ENCODE data around the gene SH2D1B.

SH2D1B gene

DNA sequence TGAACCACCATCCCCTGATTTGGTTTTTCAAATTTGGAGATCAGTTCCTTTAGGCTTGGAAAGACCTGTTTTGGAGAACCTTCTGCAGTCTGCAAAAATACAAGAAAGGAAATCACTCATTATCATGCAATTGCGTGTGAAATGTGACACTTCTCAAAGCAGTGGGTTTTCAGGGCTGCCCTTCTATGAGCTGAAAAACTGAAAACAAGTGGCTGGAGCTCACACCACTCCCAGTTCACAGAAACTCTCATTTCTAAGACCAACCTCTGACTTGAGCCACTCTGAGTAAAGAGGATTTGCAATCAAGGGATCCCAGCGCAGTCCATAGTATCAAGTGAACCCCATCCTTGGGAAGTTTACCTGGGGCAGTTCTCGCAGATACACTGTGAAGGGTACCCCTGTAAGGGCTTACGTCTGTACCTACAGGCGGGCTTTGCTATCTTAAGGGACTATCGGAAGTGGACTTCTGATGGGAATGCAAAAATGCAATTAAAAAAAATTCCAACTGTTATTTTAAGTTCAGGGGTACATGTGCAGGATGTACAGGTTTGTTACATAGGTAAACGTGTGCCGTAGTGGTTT lies 12.8 kb downstream of the SH2D1B start:
- DNase-seq (ENCODE audit: low read depth, low spot score) = peak; percentile 31

DNA sequence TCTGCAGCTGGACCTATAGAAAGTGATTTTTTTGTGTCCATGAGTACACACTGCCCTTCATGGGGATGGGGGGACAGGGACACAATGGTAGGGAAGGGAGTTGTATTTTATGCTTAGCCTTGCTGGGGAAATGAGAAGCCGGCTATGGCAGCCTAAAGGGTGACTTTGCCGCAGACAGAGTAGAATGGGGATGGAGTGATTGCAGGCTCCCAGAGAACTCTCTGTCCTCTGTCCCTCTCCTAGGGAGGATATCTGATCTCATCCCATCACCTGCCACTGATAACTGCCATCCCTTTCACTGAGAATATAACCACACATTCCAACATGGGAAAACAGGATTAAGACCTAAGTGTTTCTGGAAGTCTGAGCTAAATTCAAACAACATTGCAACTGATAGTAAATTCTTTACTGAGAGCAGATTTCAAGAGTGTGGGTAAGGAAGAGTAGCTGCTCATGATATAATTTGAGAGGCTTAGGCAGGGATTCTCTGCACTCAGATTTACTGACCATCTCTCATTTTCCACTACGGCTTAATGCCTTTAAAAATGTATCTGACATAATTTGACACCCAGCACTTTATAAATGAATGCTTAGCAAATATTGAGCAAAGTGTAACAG lies 13.9 kb downstream of the SH2D1B start:
- DNase-seq (ENCODE audit: low read depth, low spot score) = no peak

DNA sequence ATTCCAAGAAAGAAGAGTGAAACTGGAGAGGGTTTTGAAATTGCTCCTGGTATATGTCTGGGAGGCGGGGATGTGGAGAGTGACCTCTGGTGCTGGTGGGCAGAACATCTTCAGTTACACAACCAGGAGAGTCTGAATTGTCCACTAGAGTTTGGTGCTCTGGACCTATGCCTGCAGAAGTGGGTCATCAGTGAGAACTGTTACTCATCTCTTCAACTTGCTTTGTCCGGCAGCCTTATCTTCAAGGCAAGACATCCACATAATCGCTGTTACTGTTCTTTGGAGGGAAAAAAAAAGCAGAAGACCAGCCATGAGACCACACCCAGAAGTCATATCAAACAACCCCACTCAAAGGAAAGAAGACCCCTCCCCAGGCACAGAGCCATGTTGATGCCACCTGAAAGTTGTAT lies 14.9 kb downstream of the SH2D1B start:
- DNase-seq (ENCODE audit: low read depth, low spot score) = no peak

DNA sequence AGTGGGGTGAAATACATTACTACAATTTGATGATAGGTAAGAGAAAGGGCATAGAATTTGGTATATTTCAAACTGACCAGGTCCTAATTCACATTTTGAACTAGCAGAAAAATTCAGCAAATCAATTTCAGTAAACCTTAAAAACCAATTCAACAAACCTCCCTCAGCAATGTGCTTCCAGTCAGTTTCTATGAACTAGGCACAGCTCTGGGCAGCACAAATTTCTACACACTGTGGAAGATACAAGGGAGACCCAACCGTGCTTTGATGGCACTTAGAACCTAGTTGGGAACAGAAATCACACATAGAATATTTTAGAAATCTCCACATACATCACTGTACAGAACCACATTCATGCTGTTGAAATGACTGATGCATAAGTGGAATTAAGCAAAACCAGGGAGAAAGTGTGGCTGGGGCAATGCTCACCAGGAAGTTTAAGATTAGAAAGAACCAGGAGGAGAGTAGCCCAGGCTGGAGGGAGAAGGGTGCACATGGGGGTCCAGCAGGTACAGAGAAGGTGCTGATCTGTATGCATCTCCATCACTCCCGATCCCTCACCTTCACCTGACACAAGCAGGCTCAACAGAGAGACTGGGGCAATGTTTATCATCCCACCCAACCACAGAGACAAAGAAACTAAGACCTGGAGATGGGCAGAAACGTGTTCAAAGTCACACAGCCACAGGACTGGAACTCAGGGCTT lies 15.6 kb downstream of the SH2D1B start:
- DNase-seq (ENCODE audit: low read depth, low spot score) = no peak

DNA sequence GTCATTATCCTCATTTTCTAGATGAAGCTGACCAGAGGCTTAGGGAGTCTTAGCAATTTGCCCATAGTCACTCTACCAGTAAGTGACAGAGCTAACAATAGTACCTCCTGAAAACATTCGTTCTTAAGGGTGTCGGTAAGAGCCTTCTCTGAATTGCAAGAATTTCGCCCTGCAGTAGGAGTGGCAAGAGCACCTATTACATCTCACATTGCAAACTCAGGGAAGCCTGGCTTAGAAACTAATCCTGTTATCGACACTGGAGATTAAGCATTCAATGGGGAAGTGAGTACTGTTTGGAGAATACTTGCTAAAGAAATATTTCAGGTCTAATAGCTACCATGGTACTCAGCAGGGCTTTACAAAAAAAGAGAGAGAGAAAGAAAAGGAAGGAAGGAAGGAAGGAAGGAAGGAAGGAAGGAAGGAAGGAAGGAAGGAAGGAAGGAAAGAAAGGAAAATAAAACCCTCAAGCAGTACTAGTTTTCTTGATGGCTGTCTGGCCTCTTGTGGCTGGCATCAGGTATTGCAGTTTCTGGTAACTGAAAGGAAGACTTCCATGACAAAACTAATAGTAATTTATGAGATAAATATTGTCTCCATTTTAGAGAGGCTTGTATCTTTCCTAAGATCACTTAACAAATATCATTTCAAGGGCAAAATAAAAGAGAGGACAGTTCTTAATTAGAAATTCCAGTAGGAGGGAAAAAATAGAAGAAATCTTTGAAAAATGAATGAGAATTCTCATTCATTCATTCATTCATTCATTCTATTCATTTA lies 20.0 kb downstream of the SH2D1B start:
- peak; percentile 61 for DNase-seq (ENCODE audit: low read depth, low spot score)

DNA sequence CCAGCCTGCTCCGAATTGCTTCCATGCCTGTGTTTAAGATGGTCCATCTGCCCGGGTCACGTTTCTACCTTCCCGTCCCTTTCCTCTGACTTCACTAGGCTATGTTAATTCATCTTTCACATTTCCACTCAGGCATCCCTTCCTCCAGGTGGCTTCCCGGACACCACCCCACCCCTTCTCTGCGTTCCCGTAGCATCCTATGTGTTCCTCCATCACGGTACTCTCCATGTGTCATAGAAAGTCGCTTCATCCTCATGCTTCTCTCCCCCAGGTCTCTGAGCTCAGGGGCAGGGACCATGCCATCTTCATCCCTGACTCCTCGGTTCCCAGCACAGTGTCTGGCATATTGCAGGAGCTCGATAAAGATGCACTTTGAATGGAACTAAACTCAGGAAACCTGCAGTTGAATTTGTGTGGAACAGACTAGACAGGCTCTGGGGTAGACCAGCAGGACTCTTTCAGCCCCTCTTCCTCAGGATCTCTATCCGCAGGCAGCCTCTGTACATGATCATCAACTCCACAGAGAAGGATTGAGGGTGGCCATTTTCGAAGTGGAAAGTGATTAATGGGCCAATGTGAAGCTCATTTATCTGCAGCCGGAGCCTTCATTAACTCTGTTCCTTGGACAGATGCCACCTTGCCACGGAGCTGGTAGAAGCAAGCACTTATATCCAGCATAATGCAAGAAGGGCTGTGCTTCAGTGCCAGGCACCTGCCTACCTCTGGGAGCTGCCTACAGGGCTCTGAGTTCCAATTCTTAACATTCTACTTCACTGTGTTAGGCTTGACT lies 21.3 kb downstream of the SH2D1B start:
- no peak for DNase-seq (ENCODE audit: low read depth, low spot score)

DNA sequence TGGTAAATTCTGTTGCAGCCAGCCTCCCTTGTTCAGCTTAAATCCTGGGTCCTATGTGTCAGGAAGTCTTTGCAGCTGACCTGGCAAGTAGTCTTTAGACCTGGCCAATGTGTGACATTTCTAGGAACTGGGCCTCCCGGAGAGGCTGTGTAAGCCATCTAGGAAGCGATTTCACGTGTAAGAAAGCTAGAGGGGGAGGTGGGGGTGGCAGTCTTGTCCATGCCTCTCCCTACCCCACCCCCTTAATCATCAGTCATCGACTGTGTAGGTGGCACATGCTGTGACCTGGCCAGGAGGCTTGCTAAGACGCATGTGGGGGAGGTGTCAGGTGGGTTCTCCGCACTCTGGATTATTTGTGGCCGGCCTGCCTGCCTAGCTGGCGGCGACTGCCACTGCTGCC lies 22.0 kb downstream of the SH2D1B start:
- no peak for DNase-seq (ENCODE audit: low read depth, low spot score)

DNA sequence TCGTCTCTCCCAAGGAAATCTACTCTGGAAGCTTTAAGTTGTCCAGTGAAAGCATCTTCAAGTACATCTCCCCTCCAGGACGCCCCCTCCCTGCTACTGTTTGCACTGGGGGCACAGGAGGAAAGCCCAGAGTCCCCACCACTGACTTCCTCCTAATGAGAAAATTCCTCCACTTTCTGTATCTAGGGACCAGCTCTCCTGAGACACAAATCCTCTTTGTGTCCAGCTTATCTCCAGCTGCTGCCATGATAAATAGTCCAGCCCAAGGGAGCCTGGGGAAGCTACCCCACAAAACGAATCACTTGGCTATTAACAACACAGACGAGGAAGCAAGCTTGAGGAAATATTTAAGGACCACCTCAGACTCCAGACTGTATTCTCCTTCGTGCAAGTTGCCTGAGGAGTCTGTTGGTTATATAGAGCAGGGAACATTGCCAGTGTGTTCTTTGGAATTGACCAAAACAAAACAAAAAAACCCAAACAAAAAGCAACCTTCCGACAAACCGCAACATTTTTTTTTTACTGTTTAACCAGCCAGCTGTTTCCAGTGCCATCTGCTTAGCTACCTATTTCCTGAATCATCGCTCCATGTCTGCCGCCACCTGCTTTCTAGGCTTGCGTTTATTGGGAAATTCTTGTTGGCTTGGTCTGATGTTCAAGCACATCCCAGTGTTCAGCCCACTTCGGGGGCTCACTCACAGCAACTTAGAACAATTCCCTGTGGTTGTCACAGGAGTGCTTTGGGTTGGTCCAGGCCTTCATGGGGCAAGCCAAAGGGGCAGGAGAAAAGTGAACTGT lies 22.7 kb downstream of the SH2D1B start:
- DNase-seq (ENCODE audit: low read depth, low spot score) = peak; percentile 62

DNA sequence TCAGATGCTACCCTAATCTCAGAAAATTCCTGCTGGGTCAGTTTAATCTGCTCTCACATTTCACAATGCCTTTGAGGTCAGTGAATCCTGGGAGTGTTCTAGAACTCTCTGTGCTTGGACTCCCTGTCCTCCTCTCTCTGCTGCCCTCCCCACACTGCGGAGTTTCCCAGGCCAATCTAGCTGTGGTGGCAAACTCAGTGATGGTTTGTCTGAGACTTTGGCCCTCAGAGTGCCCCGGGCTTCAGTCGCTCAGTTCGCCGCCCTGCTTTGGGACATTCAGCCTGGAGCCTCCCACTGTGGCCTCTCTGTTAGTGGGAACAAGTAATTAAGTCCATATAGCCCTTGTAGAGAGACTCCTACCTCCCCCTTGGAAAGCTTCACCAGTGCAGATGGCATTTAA lies 23.3 kb downstream of the SH2D1B start:
- no peak for DNase-seq (ENCODE audit: low read depth, low spot score)

DNA sequence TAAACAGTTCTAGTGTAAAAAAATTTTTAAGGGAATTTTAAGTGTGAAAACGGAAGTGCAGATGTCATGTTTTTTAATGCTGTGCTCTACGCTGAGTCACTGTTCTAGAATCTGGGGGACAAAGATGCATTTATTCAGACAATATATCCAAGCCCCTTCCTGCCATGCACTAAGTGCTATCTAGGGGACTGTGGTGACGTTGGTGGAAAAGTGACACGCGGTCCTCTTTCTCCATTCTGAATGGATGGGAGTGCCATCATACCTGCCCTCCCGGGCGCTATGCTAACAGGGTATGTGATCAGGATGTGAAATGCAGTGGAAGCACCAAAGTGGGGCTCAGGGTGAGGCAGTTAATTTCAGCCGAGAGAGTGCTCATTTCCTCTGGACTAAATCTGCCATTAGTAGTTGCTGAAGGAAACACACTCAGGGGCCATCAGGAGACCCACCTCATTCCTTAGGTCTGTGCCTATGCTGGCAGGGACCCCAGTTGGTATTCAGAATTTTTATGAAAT lies 23.8 kb downstream of the SH2D1B start:
- no peak for DNase-seq (ENCODE audit: low read depth, low spot score)

DNA sequence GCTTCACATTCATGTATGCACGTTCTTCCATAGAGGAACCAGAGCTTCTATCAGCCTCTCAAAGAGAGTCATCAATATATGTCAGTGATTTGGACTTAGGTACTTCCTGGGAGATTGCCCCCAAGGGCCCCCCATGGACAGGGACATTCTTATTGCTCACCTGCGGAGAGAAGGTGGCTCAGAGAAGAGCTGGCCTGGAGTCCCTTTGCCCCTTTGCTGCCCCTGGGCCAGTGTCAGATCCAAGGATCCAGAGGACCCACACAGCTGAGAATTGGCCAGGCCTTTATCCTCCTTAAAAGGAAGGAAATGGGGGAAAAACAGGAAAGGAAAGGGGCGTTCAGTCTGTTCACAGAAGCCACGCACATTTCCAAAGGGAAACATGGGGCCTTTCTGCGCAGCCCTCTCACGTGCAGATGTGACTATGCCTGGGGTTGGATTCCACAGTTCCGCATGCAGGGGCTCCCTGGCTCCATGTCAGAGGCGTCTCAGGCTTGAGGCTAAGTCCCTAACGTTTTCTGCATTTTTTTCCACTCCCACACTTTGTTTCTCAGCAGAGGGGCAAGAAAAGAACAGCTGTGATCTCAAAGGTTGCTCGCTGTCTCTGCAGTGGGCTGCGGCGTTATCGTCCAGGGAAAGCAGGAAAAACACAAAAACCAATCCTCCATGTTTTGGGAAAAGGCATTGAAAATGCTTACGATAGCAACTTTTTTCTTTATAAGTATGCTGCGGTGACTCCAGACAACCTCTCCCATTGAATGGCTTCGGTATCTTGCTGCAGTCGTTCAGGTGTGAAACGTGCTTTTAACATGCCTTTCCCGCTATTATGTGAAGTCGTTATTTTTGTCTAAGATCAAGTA lies 24.5 kb downstream of the SH2D1B start:
- no peak for DNase-seq (ENCODE audit: low read depth, low spot score)

DNA sequence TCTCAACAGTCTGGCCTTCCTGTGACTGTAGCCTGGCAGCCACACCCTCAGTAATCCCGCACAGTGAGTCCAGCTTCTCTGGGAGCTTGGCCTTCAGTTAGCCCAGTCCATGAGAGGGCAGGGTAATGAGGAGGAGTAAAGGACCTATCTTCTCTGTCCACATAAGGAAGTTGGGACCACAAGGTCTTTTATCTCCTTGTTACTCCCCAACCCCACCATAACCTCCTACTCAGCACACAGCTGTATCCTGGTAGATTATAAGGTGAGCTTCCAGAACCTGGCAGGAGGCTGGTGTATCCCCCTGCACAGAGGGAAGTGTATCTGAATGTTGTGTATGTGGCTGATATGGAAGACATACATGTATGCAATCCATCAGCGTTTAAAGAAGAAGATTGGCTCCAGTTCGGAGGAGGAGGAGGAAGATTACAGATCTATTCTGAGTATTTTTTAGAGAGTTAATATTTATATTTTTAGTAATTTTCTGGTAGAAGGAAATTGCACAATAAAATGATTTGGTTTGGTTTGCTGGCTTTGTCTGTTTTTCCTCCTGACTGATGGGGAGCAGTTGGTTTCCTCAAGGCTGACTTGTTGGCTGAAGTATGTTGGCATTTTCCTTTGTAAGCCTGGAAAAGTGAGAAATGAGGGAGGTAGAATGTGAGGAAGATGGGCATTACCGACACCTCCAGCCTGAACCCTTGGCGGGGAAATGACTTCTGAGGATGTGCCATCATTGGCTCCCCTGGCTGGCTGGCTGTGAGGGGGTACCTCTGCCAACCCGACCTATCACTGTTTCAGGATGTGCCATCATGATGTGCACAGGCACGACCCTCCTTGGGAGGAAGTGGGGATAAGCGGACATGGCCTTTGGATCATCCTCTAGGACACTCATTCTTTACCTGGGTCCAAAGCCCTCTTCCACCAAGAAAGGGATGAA lies 25.4 kb downstream of the SH2D1B start:
- DNase-seq (ENCODE audit: low read depth, low spot score) = no peak

DNA sequence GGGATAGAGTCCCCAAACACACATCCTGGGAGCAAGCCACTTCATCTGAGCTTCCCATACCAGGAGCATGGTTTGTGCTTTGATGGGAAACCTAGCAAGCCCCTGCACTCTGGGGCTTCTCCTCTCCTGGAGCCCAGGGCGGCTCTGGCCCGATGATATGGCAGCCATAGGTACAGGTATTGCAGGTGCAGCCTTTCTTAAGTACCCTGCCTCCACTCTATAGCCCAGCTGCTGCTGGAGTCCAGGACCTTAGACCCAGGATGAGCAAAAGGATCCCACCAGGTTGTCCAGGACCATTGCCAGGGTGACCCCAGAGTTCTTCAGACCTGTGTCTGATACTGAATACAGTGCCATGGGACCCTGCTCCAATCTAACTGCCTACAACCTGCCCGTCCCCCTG lies 26.2 kb downstream of the SH2D1B start:
- no peak for DNase-seq (ENCODE audit: low read depth, low spot score)

DNA sequence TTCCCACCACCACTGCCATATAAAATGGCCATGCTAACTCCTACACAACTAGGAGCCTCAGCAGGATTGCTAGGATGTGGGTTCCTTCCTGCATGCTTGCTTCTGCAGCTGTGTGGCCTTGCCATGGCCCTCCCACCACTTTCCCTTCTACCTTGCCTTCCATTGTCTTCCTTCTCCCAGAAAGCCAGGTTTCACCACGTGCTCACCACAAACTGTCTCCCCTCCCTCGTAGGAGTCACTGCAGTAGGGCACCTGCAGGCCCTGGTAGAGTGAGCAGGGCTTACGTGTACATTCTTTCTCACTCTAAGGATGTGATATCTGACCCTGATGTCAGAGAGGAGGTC lies 26.7 kb downstream of the SH2D1B start:
- DNase-seq (ENCODE audit: low read depth, low spot score) = no peak

DNA sequence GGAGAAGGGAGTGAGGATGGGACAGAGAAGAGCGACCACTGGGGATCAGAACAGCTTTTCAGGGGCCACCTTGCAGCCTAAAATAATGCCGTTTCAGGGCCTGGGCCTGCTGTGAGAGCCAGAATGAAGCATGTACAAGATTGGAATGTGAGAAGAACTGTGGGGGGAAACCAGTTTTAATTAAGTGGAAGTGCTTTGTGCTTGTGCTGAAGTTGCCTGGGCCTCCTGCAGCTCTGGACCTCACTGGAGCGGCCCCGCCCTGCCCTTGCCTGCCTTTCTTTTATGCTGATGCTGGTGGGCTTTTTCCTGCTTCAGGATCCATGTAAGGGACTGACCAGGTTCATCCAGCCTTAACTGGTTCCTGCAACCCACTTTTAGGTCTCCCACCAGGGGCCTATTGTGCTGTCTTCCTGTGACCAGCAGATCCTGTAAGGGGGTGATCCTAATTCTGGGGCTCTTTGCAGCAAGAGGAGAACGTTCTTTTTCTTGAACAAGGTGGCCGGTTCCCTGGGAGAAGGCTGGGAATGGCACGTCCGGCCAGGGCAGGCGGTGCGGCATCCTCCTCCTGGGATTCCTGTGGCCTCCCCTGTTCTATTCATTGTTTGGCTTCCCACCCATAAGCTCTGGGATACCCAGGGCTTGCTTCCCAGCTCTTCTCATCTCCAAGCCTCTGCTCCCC lies 27.2 kb downstream of the SH2D1B start:
- peak; percentile 13 for DNase-seq (ENCODE audit: low read depth, low spot score)

DNA sequence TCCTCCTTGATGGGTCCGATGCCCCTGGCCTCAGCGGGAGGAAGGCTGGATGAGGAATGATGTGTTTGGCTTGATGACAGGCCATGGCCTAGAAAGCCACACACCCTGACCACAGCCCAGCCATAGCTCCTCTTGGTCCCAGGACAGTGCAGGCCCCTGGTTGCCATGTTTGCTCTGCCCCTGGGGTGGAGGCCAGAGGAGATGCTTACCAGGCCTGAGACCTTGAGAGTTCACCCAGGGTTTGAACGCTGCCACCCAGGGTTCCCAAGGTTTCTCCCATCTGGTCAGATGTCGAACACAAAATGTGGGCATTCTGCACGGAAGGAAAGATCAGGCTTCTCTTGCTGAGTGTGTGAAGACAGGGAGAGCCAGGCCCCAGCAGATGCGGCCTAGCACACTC lies 27.8 kb downstream of the SH2D1B start:
- DNase-seq (ENCODE audit: low read depth, low spot score) = no peak

DNA sequence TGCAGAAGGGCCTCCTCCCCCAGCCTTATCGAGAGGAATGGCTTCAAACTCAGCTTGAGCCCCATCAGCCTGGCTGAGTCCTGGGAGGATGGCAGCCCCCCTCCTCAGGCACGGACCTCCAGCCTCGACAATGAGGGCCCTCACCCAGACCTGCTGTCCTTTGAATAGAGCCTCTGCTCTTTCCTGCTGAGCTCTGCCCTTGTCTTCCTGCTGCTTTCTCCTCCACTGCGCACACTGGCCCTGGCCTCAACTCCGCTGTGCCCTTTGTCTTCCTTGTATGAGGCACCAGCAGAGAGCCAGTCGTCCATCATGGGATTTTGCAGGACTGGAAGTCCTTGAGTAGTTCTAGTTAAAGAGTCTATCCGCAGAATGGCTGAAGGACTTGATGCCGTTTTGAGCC lies 28.4 kb downstream of the SH2D1B start:
- no peak for DNase-seq (ENCODE audit: low read depth, low spot score)

DNA sequence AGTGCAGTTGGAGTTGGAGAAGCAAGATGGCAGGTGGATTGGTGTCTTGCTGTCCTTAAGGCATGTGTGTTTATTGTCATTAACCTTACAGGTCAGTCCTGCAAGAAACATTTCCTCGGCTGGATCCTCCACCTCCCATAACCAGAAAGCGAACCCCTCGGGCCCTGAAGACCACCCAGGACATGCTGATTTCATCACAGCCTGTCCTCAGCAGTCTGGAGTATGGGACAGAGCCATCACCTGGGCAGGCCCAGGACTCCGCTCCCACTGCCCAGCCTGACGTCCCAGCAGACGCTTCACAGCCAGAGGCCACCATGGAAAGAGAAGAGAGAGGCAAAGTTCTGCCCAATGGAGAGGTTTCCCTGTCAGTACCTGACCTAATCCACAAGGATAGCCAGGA lies 28.8 kb downstream of the SH2D1B start:
- no peak for DNase-seq (ENCODE audit: low read depth, low spot score)

Measured in astrocyte of the hippocampus (primary cell).